ENCODE measurements around the gene PMPCA.
A peak's percentile ranks its signal among the peaks of the same experiment; 100 is the strongest.

The PMPCA gene

GRCh38 chr9:136373300-136374182 is 36.9 kb upstream of the PMPCA start, which contains the start of gene CARD9:
CARD9 (minus strand) TSS chr9:136373669; CDS start chr9:136372078, 1,591 bp downstream.
- DNase-seq (ENCODE audit: low read depth in 3 of 3), result no peak

- DNase-seq (ENCODE audit: low read depth in 3 of 3), result no peak
Observed at GRCh38 chr9:136374183-136374575, 36.3 kb upstream of the PMPCA start.

- no peak for DNase-seq (ENCODE audit: low read depth in 3 of 3)
Observed at GRCh38 chr9:136375096-136375495, 35.4 kb upstream of the PMPCA start.

GRCh38 chr9:136376457-136376856 is 34.0 kb upstream of the PMPCA start:
- DNase-seq (ENCODE audit: low read depth in 3 of 3), result no peak

- no peak for DNase-seq (ENCODE audit: low read depth in 3 of 3)
Observed at GRCh38 chr9:136377341-136378169, 32.9 kb upstream of the PMPCA start.

- no peak for DNase-seq (ENCODE audit: low read depth in 3 of 3)
Observed at GRCh38 chr9:136378170-136379002, 32.1 kb upstream of the PMPCA start.

GRCh38 chr9:136379003-136379287 is 31.5 kb upstream of the PMPCA start:
- DNase-seq (ENCODE audit: low read depth in 3 of 3), result no peak

- DNase-seq (ENCODE audit: low read depth in 3 of 3), result no peak
Observed at GRCh38 chr9:136379401-136379800, 31.1 kb upstream of the PMPCA start.

GRCh38 chr9:136379891-136380290 is 30.6 kb upstream of the PMPCA start:
- DNase-seq (ENCODE audit: low read depth in 3 of 3), result no peak

- no peak for DNase-seq (ENCODE audit: low read depth in 3 of 3)
Observed at GRCh38 chr9:136380381-136380780, 30.1 kb upstream of the PMPCA start.

GRCh38 chr9:136381311-136381710 is 29.1 kb upstream of the PMPCA start:
- no peak for DNase-seq (ENCODE audit: low read depth in 3 of 3)

GRCh38 chr9:136381966-136382513 is 28.4 kb upstream of the PMPCA start:
- DNase-seq (ENCODE audit: low read depth in 3 of 3), result no peak

- no peak for DNase-seq (ENCODE audit: low read depth in 3 of 3)
Observed at GRCh38 chr9:136383436-136383835, 27.0 kb upstream of the PMPCA start.

GRCh38 chr9:136385015-136385414 is 25.4 kb upstream of the PMPCA start:
- DNase-seq (ENCODE audit: low read depth in 3 of 3), result peak in 1 of 3 experiments; percentile 26

GRCh38 chr9:136386018-136386417 is 24.4 kb upstream of the PMPCA start:
- no peak for DNase-seq (ENCODE audit: low read depth in 3 of 3)

GRCh38 chr9:136387217-136387616 is 23.2 kb upstream of the PMPCA start:
- DNase-seq (ENCODE audit: low read depth in 3 of 3), result no peak

- DNase-seq (ENCODE audit: low read depth in 3 of 3), result no peak
Observed at GRCh38 chr9:136389396-136389795, 21.1 kb upstream of the PMPCA start.

GRCh38 chr9:136391737-136392537 is 18.5 kb upstream of the PMPCA start:
- no peak for DNase-seq (ENCODE audit: low read depth in 3 of 3)

GRCh38 chr9:136392538-136393449 is 17.7 kb upstream of the PMPCA start:
- DNase-seq (ENCODE audit: low read depth in 3 of 3), result no peak

GRCh38 chr9:136393531-136393930 is 16.9 kb upstream of the PMPCA start:
- no peak for DNase-seq (ENCODE audit: low read depth in 3 of 3)
